Hepatocyte (in vitro differentiated cells): ENCODE results near the gene PHIP. TPM values are rescaled to one million over a fixed set of nuclear protein-coding genes. Genes with fewer than 3 reads are reported as not detected.

ENCODE experiments used
- DNase-seq: peaks from one replicate; pipeline ENCODE4 v3.0.0-alpha.2; 2016; ENCODE audit warnings: low spot score
- H2AFZ ChIP-seq: fragments of 200-600 bp; sonication (generic); 2 replicates; pipeline ENCODE4 v1.6.0; 2016; ENCODE audit warnings: antibody characterized with exemption, mild to moderate bottlenecking
- H3K27ac ChIP-seq: fragments of 200-600 bp; sonication (generic); 2 replicates; pipeline ENCODE4 v1.5.1; 2016; ENCODE audit warnings: mild to moderate bottlenecking
- H3K27me3 ChIP-seq: fragments of 200-600 bp; sonication (generic); 2 replicates; pipeline ENCODE4 v1.6.1; 2016
- H3K36me3 ChIP-seq: fragments of 200-600 bp; sonication (generic); replicated peaks from 2 replicates; pipeline ENCODE4 v1.5.1; 2016; ENCODE audit warnings: low read depth; ENCODE audit not compliant: insufficient read depth
- H3K4me1 ChIP-seq: fragments of 200-600 bp; sonication (generic); 2 replicates; pipeline ENCODE4 v1.5.1; 2016; ENCODE audit warnings: mild to moderate bottlenecking, moderate library complexity; ENCODE audit not compliant: insufficient read depth
- H3K4me2 ChIP-seq: fragments of 200-600 bp; sonication (generic); 2 replicates; pipeline ENCODE4 v1.6.0; 2016
- H3K4me3 ChIP-seq: fragments of 200-600 bp; sonication (generic); 2 replicates; pipeline ENCODE4 v1.5.1; 2016; ENCODE audit warnings: mild to moderate bottlenecking
- H3K79me2 ChIP-seq: fragments of 200-600 bp; sonication (generic); 2 replicates; pipeline ENCODE4 v1.6.0; 2017; ENCODE audit warnings: mild to moderate bottlenecking
- H3K9me2 ChIP-seq: fragments of 200-600 bp; sonication (generic); replicated peaks from 2 replicates; pipeline ENCODE4 v1.6.0; 2017; ENCODE audit warnings: mild to moderate bottlenecking; ENCODE audit not compliant: insufficient read depth
- H3K9me3 ChIP-seq: fragments of 200-600 bp; sonication (generic); 2 replicates; pipeline ENCODE4 v1.5.1; 2016; ENCODE audit warnings: low read depth, mild to moderate bottlenecking
- H4K20me1 ChIP-seq: fragments of 200-600 bp; sonication (generic); 2 replicates; pipeline ENCODE4 v1.6.0; 2016; ENCODE audit warnings: mild to moderate bottlenecking; ENCODE audit not compliant: insufficient read depth, poor library complexity, severe bottlenecking
- EZH2 ChIP-seq: fragments of 200-600 bp; sonication (generic); IDR thresholded peaks from 2 replicates; pipeline ENCODE4 v1.6.1; 2016; ENCODE audit warnings: antibody characterized with exemption, mild to moderate bottlenecking, borderline replicate concordance
- EZH2phosphoT487 ChIP-seq: fragments of 200-600 bp; sonication (generic); IDR thresholded peaks from one replicate; pipeline ENCODE4 v1.6.1; 2018; ENCODE audit warnings: antibody characterized with exemption, mild to moderate bottlenecking, low read depth, moderate library complexity; ENCODE audit not compliant: unreplicated experiment, severe bottlenecking
- WGBS: methylation state at CpG from one replicate; pipeline ENCODE4 v1.1.6; 2016; ENCODE audit warnings: low lambda C conversion rate; ENCODE audit errors: missing lambda C conversion rate; 5-methylcytosine and 5-hydroxymethylcytosine counted together
- polyA plus RNA-seq: library from polyadenylated mRNA; unstranded; fragments of >200 nt; fragmentation: Nextera tagmentation; extraction: Ambion mirVana; gene quantifications from 2 replicates; pipeline ENCODE4 v1.2.1, GENCODE V29; 2016
- total RNA-seq: library from RNA; depleted of rRNA; stranded (reverse); fragments of >200 nt; gene quantifications from 2 replicates; pipeline ENCODE4 v1.2.3, GENCODE V29; 2014
- TF ChIP-seq, protein P1 (sequence below): fragments of 200-600 bp; sonication (generic); IDR thresholded peaks from 2 replicates; pipeline ENCODE4 v1.5.1; 2016; ENCODE audit warnings: antibody characterized with exemption, mild to moderate bottlenecking; ENCODE audit not compliant: poor library complexity

Gene PHIP
- total and polyA plus RNA-seq, 2 experiments from 2014 or later = 15.2 to 44.4 TPM

GRCh38 chr6:79048611-79049010 is 29.4 kb downstream of the PHIP start:
- peaks cover 3% of the 10 kb centered on the region for H4K20me1 ChIP-seq
- no peak overlapping the region for H3K27ac ChIP-seq
- no peak overlapping the region for H2AFZ ChIP-seq
- no peak overlapping the region for H3K4me3 ChIP-seq
- no peaks in the 10 kb centered on the region for H3K9me2 ChIP-seq
- TF ChIP-seq, protein P1, sequence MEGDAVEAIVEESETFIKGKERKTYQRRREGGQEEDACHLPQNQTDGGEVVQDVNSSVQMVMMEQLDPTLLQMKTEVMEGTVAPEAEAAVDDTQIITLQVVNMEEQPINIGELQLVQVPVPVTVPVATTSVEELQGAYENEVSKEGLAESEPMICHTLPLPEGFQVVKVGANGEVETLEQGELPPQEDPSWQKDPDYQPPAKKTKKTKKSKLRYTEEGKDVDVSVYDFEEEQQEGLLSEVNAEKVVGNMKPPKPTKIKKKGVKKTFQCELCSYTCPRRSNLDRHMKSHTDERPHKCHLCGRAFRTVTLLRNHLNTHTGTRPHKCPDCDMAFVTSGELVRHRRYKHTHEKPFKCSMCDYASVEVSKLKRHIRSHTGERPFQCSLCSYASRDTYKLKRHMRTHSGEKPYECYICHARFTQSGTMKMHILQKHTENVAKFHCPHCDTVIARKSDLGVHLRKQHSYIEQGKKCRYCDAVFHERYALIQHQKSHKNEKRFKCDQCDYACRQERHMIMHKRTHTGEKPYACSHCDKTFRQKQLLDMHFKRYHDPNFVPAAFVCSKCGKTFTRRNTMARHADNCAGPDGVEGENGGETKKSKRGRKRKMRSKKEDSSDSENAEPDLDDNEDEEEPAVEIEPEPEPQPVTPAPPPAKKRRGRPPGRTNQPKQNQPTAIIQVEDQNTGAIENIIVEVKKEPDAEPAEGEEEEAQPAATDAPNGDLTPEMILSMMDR = peak; percentile 35
- TF ChIP-seq EZH2 = no peak
- TF ChIP-seq EZH2phosphoT487 = no peak
- no peak overlapping the region for H3K4me2 ChIP-seq
- H3K9me3 ChIP-seq = no peaks in the 10 kb centered on the region
- WGBS = 94% methylated on average over 2 of the region's 2 CpGs
- H3K4me1 ChIP-seq = no peaks in the 10 kb centered on the region
- no peaks in the 10 kb centered on the region for H3K36me3 ChIP-seq
- peaks cover 63% of the 10 kb centered on the region for H3K79me2 ChIP-seq
- no peaks in the 10 kb centered on the region for H3K27me3 ChIP-seq
- peak; percentile 14 for DNase-seq

- Histone ChIP-seq H3K4me1 (no peaks in the 10 kb centered on the region), H4K20me1 (peaks cover 3% of the 10 kb centered on the region), H3K27ac (no peak overlapping the region), H3K79me2 (peaks cover 50% of the 10 kb centered on the region), H3K4me2 (no peak overlapping the region), H3K27me3 (no peaks in the 10 kb centered on the region), H3K9me3 (no peaks in the 10 kb centered on the region), H3K9me2 (no peaks in the 10 kb centered on the region), H2AFZ (no peak overlapping the region), H3K36me3 (no peaks in the 10 kb centered on the region), H3K4me3 (no peak overlapping the region)
- TF ChIP-seq EZH2phosphoT487 (no peak), EZH2 (no peak)
- TF ChIP-seq, protein P1 = no peak
- DNase-seq = no peak
- 93% methylated on average over 2 of the region's 2 CpGs for WGBS
These were observed 31.0 kb downstream of the PHIP start for GRCh38 chr6:79047072-79047471.

DNA sequence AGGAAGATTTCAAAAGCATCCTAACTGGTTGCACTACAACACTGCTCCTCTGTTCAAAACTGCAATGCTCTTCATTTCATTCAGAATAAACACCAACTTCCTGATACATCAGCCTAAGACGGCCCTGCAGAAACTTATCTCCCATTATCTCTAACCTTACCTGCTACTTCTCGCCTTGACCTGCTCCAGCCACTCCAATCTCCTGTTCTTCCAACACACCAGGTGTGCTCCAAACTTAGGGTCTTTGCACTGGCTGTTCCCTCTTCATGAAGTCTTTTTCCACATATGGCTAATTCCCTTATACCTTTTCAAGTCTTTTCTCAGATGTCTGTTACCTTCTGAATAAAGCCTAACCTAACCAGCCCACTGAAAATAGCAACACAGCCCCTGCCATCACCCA is 32.1 kb downstream of the PHIP start:
- no peaks in the 10 kb centered on the region for H3K9me3 ChIP-seq
- no peaks in the 10 kb centered on the region for H3K4me1 ChIP-seq
- no peaks in the 10 kb centered on the region for H3K27me3 ChIP-seq
- no peak for TF ChIP-seq EZH2phosphoT487
- TF ChIP-seq, protein P1 = no peak
- no peak for TF ChIP-seq EZH2
- no peak for DNase-seq
- no peak overlapping the region for H3K27ac ChIP-seq
- H2AFZ ChIP-seq = no peak overlapping the region
- no peaks in the 10 kb centered on the region for H3K9me2 ChIP-seq
- no peak overlapping the region for H3K4me3 ChIP-seq
- H4K20me1 ChIP-seq = peaks cover 3% of the 10 kb centered on the region
- 62% methylated on average over 2 of the region's 2 CpGs for WGBS
- no peak overlapping the region for H3K4me2 ChIP-seq
- H3K36me3 ChIP-seq = no peaks in the 10 kb centered on the region
- peaks cover 44% of the 10 kb centered on the region for H3K79me2 ChIP-seq

DNA sequence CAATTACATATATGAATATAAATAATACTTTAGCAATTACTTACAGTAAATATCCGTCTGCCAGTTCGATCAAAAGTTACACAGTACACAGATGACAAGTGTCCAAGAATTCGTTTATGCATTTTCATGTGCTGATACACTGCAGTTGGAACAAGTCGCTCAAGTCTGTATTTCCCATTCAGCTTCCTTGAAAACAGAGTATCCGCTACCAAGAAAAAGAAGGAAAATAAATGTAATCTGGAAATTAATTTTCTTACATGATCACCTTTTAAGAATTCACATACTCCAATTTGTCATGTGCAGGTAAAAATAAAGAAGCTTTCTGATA is 35.3 kb downstream of the PHIP start:
- TF ChIP-seq EZH2 (no peak), EZH2phosphoT487 (no peak)
- TF ChIP-seq, protein P1 = no peak
- no peak overlapping the region for H3K4me3 ChIP-seq
- no peak overlapping the region for H3K4me2 ChIP-seq
- H3K4me1 ChIP-seq = no peaks in the 10 kb centered on the region
- H3K9me2 ChIP-seq = no peaks in the 10 kb centered on the region
- no peak overlapping the region for H3K27ac ChIP-seq
- H3K9me3 ChIP-seq = no peaks in the 10 kb centered on the region
- DNase-seq = no peak
- no peak overlapping the region for H2AFZ ChIP-seq
- WGBS = 94% methylated on average over 5 of the region's 5 CpGs
- H3K27me3 ChIP-seq = no peaks in the 10 kb centered on the region
- H3K79me2 ChIP-seq = peaks cover 48% of the 10 kb centered on the region
- H4K20me1 ChIP-seq = no peaks in the 10 kb centered on the region
- no peaks in the 10 kb centered on the region for H3K36me3 ChIP-seq
